ENCODE data around the gene DTNB.

The DTNB gene

GRCh38 chr2:25332571-25332970 is 340.8 kb downstream of the DTNB start:
- Histone ChIP-seq H3K9me3 (ENCODE audit: low read depth, low read length) (no peaks in the 10 kb centered on the region), H3K27ac (no peak overlapping the region), H3K36me3 (ENCODE audit: insufficient read depth, low read length) (peaks cover 4% of the 10 kb centered on the region; the same call in 1 of the 2 replicates), H3K4me3 (no peak overlapping the region), H3K9ac (ENCODE audit: insufficient read length) (no peak overlapping the region)
- TF ChIP-seq FOXP2 (optimal IDR thresholded peaks at IDR 0.05; ENCODE audit: control extremely low read depth, extremely low read length, insufficient read depth) (no peak), POLR2AphosphoS5 (IDR thresholded peaks at IDR 0.05; ENCODE audit: borderline replicate concordance, low read depth, low read length) (no peak), EZH2 (IDR thresholded peaks at IDR 0.05) (no peak)
- DNase-seq (ENCODE audit: low read depth, low spot score): no peak

GRCh38 chr2:25331686-25332365 is 341.6 kb downstream of the DTNB start:
- no peak for DNase-seq (ENCODE audit: low read depth, low spot score)
- Histone ChIP-seq H3K9me3 (ENCODE audit: low read depth, low read length) (peaks cover 3% of the 10 kb centered on the region; the same call in 1 of the 2 replicates), H3K36me3 (ENCODE audit: insufficient read depth, low read length) (peaks cover 12% of the 10 kb centered on the region), H3K4me3 (no peak overlapping the region), H3K9ac (ENCODE audit: insufficient read length) (no peak overlapping the region), H3K27ac (no peak overlapping the region)
- no peak for TF ChIP-seq POLR2AphosphoS5 (IDR thresholded peaks at IDR 0.05; ENCODE audit: borderline replicate concordance, low read depth, low read length)
- TF ChIP-seq EZH2 (IDR thresholded peaks at IDR 0.05): no peak
- TF ChIP-seq FOXP2 (optimal IDR thresholded peaks at IDR 0.05; ENCODE audit: control extremely low read depth, extremely low read length, insufficient read depth): no peak

GRCh38 chr2:25330937-25331336 is 342.4 kb downstream of the DTNB start:
- Histone ChIP-seq H3K9ac (ENCODE audit: insufficient read length) (no peak overlapping the region), H3K36me3 (ENCODE audit: insufficient read depth, low read length) (peaks cover 21% of the 10 kb centered on the region), H3K4me3 (no peak overlapping the region), H3K9me3 (ENCODE audit: low read depth, low read length) (peaks cover 3% of the 10 kb centered on the region; the same call in 1 of the 2 replicates), H3K27ac (no peak overlapping the region)
- TF ChIP-seq POLR2AphosphoS5 (IDR thresholded peaks at IDR 0.05; ENCODE audit: borderline replicate concordance, low read depth, low read length): no peak
- TF ChIP-seq FOXP2 (optimal IDR thresholded peaks at IDR 0.05; ENCODE audit: control extremely low read depth, extremely low read length, insufficient read depth): no peak
- no peak for DNase-seq (ENCODE audit: low read depth, low spot score)

GRCh38 chr2:25330273-25330672 is 343.1 kb downstream of the DTNB start:
- no peak overlapping the region for H3K4me3 ChIP-seq
- DNase-seq (ENCODE audit: low read depth, low spot score): no peak
- TF ChIP-seq POLR2AphosphoS5 (IDR thresholded peaks at IDR 0.05; ENCODE audit: borderline replicate concordance, low read depth, low read length) (no peak), EZH2 (IDR thresholded peaks at IDR 0.05) (no peak), FOXP2 (optimal IDR thresholded peaks at IDR 0.05; ENCODE audit: control extremely low read depth, extremely low read length, insufficient read depth) (no peak)
- peaks cover 21% of the 10 kb centered on the region for H3K36me3 ChIP-seq (ENCODE audit: insufficient read depth, low read length)
- H3K9ac ChIP-seq (ENCODE audit: insufficient read length): no peak overlapping the region
- H3K27ac ChIP-seq: no peak overlapping the region
- H3K9me3 ChIP-seq (ENCODE audit: low read depth, low read length): peaks cover 3% of the 10 kb centered on the region; the same call in 1 of the 2 replicates

DNA sequence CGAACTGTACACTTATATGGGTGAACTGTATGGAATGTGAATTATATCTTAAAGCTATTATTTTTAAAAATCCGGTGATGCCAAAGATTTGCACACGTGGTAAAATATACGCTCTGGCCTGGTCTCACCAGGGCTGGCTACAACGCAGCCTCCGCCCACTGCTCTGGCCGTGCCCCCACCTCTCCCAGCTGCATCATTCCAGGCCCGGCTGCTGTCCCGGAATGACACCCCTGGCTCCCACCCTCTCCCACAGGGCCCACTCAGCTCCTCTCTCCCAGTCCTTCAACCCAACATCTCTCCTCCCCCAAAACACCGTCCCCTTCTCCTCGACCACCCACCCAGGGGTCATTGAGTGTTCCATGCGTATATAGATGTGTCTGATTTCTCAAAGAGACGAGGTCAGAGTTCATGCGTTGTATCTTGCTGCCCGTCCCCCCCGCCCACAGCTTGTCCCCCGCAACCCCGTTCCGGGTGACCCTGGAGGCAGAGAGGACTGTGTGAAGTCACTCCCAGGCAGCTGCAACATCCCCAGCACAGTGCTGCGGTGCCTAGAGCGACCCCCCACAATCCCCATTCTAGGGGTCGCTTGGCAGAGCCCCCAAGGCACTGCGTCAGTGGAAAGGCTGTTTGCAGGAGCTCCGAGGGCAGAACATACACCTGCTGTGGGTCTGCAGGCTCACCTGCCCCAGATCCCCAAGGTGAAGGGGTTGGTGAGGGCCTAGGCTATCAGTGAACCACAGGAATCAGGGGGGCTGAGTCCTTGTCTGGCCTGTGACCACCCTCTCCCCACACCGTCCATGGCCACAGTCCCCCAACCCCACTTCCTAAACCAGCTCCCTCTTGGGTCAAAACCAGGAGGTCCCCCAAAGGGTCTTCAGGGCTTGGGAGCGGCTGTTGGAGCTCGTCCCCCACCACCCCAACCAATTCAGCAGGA is 345.0 kb downstream of the DTNB start:
- DNase-seq (ENCODE audit: low read depth, low spot score): no peak
- no peak for TF ChIP-seq EZH2 (IDR thresholded peaks at IDR 0.05)
- no peak for TF ChIP-seq FOXP2 (optimal IDR thresholded peaks at IDR 0.05; ENCODE audit: control extremely low read depth, extremely low read length, insufficient read depth)
- TF ChIP-seq POLR2AphosphoS5 (IDR thresholded peaks at IDR 0.05; ENCODE audit: borderline replicate concordance, low read depth, low read length): no peak
- Histone ChIP-seq H3K9me3 (ENCODE audit: low read depth, low read length) (peaks cover 3% of the 10 kb centered on the region; the same call in 1 of the 2 replicates), H3K27ac (no peak overlapping the region), H3K4me3 (no peak overlapping the region), H3K9ac (ENCODE audit: insufficient read length) (no peak overlapping the region), H3K36me3 (ENCODE audit: insufficient read depth, low read length) (peaks cover 21% of the 10 kb centered on the region)
